RWPE1 (cell line): ENCODE measurements around the gene PECR.
A peak's percentile ranks its signal among the peaks of the same experiment; 100 is the strongest.

Source experiments
- CTCF ChIA-PET: fragments of 350-600 bp; sonication (Branson Sonifier 250); formaldehyde crosslinking; extraction: SDS; loops from one replicate; lab custom pipeline; 2021; lab: Yijun Ruan, JAX
- POLR2A ChIA-PET: fragments of 400-600 bp; formaldehyde crosslinking; extraction: SDS; loops from one replicate; lab custom pipeline; 2020; ENCODE audit warnings: antibody characterized with exemption; ENCODE audit not compliant: low non-redundant PET; lab: Yijun Ruan, JAX
- DNase-seq: peaks from one replicate; pipeline ENCODE4 v3.0.0; 2012; ENCODE audit warnings: low spot score
- H3K27ac ChIP-seq: fragments of 450-650 bp; 2 replicates; pipeline ENCODE4 v1.5.1; 2017
- CTCF ChIP-seq: fragments of 450-650 bp; conservative IDR thresholded peaks from 2 replicates; pipeline ENCODE4 v1.5.1; 2017; ENCODE audit warnings: low read depth, mild to moderate bottlenecking

The PECR gene

GRCh38 chr2:216057688-216058193 lies 23.9 kb downstream of the PECR start:
- ChIA-PET CTCF (interaction anchor here (0.5 kb wide), 1 partner anchor 34 kb away, joined by 3 read pairs; no protein-coding TSS in a partner anchor), POLR2A (interaction anchor here (1.0 to 1.1 kb wide), 2 partner anchors 16 to 51 kb away, joined by 3 read pairs; partner anchors contain the start of gene XRCC5)
- peak; percentile 25 for DNase-seq
- H3K27ac ChIP-seq: peak overlapping the region; percentile 70
- no peak for TF ChIP-seq CTCF

- H3K27ac ChIP-seq: no peak overlapping the region
- ChIA-PET POLR2A (no interaction called here), CTCF (no interaction called here)
- no peak for TF ChIP-seq CTCF
- DNase-seq: no peak
Measured at GRCh38 chr2:216056739-216057138, 24.9 kb downstream of the PECR start.

GRCh38 chr2:216055680-216056079 lies 25.9 kb downstream of the PECR start:
- no peak for DNase-seq
- ChIA-PET POLR2A (no interaction called here), CTCF (no interaction called here)
- TF ChIP-seq CTCF: no peak
- H3K27ac ChIP-seq: no peak overlapping the region

- ChIA-PET POLR2A (no interaction called here), CTCF (no interaction called here)
- H3K27ac ChIP-seq: no peak overlapping the region
- no peak for DNase-seq
- TF ChIP-seq CTCF: no peak
Measured at GRCh38 chr2:216052420-216052819, 29.2 kb downstream of the PECR start.

DNA sequence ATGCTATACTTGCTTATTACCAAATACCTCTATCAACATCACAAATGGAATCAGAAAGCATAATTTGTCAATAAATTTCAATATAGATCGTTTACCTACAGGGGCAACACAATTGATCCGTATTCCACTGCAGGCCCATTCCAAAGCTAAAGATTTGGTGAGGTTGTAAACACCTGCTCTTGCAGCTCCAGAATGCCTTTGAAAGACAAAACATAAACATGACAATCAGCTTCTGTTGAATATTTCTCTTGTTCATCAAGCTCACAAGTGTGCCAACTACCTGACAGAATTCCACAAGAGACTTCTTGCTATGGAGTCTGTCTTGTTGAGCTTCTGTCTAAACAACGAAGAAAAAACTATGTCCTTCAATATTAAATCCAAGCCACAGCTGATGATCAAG lies 30.3 kb downstream of the PECR start:
- TF ChIP-seq CTCF: no peak
- ChIA-PET POLR2A (no interaction called here), CTCF (interaction anchor here (0.6 to 0.7 kb wide), 2 partner anchors 8 to 11 kb away, joined by 3 read pairs; no protein-coding TSS in a partner anchor)
- no peak overlapping the region for H3K27ac ChIP-seq
- no peak for DNase-seq

DNA sequence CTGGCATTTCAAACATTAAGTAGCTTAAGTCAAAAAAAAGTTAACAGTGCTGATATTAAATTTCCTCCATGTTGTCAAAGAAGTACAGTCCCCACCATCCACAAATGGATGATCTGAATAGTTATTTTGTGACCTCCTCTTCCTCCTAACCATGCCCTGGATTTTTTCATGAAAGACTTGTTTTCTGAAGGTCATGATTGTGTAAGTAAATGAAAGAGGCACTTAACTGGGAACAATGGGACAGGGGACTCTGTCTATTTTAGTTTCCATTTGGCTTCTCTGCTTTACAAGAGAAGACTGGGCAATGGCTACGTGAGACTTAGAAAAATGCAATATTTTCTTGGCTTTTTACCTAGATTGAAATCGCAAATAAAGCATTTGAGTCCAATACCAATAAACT lies 32.2 kb downstream of the PECR start:
- CTCF ChIA-PET: interaction anchor here (0.6 to 2.0 kb wide), 4 partner anchors 15 to 1431 kb away, joined by 3 to 7 read pairs (median 4); no protein-coding TSS in a partner anchor
- TF ChIP-seq CTCF: no peak
- no peak overlapping the region for H3K27ac ChIP-seq
- POLR2A ChIA-PET: no interaction called here
- DNase-seq: no peak
